ENCODE measurements around the gene UTP25. TPM values are rescaled to one million over a fixed set of nuclear protein-coding genes. Genes with fewer than 3 reads are reported as not detected.

UTP25 gene
- total and polyA plus RNA-seq, 2 experiments from 2014 or later = 3.6 to 8.9 TPM

GRCh38 chr1:209783386-209783785 lies 44.4 kb upstream of the UTP25 start:
- Histone ChIP-seq H3K4me3 (peak overlapping the region; percentile 64), H3K79me2 (replicated peaks; ENCODE audit: insufficient read depth) (no peaks in the 10 kb centered on the region; the same call in 1 of the 2 replicates), H2AFZ (no peak overlapping the region), H3K4me1 (ENCODE audit: insufficient read depth) (peaks cover 4% of the 10 kb centered on the region; the same call in 1 of the 2 replicates), H3K9me2 (ENCODE audit: insufficient read depth) (no peaks in the 10 kb centered on the region), H3K36me3 (ENCODE audit: insufficient read depth) (no peaks in the 10 kb centered on the region), H3K4me2 (peak overlapping the region; percentile 81), H3K27ac (ENCODE audit: low read depth) (no peak overlapping the region), H4K20me1 (replicated peaks; ENCODE audit: insufficient read depth) (no peaks in the 10 kb centered on the region; the same call in 1 of the 2 replicates), H3F3A (replicated peaks; ENCODE audit: low read depth) (no peaks in the 10 kb centered on the region), H3K27me3 (ENCODE audit: insufficient read depth) (no peaks in the 10 kb centered on the region)
- Mint-ChIP-seq H3K27me3 (ENCODE audit: insufficient read depth, low read depth, poor library complexity) (peaks cover 5% of the 10 kb centered on the region), H3K4me1 (peaks cover 9% of the 10 kb centered on the region), H3K27ac (no peak overlapping the region; the same call in 1 of the 2 replicates), H3K9me3 (peaks cover 2% of the 10 kb centered on the region; the same call in 1 of the 3 replicates), H3K36me3 (ENCODE audit: low read depth) (peaks cover 8% of the 10 kb centered on the region), H3K4me3 (peak overlapping the region; percentile 96)
- ATAC-seq = no peak
- TF ChIP-seq ZNF462 (CRISPR knock-in tag; IDR thresholded peaks at IDR 0.05) (no peak), EZH2 (IDR thresholded peaks at IDR 0.05; ENCODE audit: low read depth, unreplicated experiment) (no peak), REST (IDR thresholded peaks at IDR 0.05; ENCODE audit: unreplicated experiment) (no peak), ETS1 (IDR thresholded peaks at IDR 0.05) (no peak), EZH2phosphoT487 (IDR thresholded peaks at IDR 0.05; ENCODE audit: unreplicated experiment) (no peak), ZNF114 (CRISPR knock-in tag; IDR thresholded peaks at IDR 0.05) (no peak), POLR2AphosphoS5 (IDR thresholded peaks at IDR 0.05; ENCODE audit: low read depth) (no peak)
- DNase-seq (ENCODE audit: low spot score) = no peak
